ENCODE data around the gene LARP1B. TPM values are rescaled to one million over a fixed set of nuclear protein-coding genes. Genes with fewer than 3 reads are reported as not detected.

LARP1B gene
- total RNA-seq, 1 experiment from 2014 or later = 12.1 TPM

Other genes with a start within 250 kb of the LARP1B start
- 31.0 and 57.3 TPM in 2 replicates for gene PLK4, start 180.4 kb upstream of the LARP1B start, total RNA-seq (2014; rRNA removed; shearing (Covaris generic))
- gene MFSD8, start 96.1 kb upstream of the LARP1B start, total RNA-seq (2014; rRNA removed; shearing (Covaris generic)) = 10.9 and 12.5 TPM in 2 replicates
- 4.9 and 5.1 TPM in 2 replicates for gene ABHD18, start 95.9 kb upstream of the LARP1B start, total RNA-seq (2014; rRNA removed; shearing (Covaris generic))
- 8.5 and 18.9 TPM in 2 replicates for gene PGRMC2, start 226.5 kb downstream of the LARP1B start, total RNA-seq (2014; rRNA removed; shearing (Covaris generic))